Left renal cortex interstitium (tissue), 4 donors: ENCODE measurements around the gene PPM1L. TPM values are rescaled to one million over a fixed set of nuclear protein-coding genes. Genes with fewer than 3 reads are reported as not detected.

Source experiments
- polyA plus RNA-seq, 4 donors: library from polyadenylated mRNA; unstranded; fragments of 120-200 nt; gene quantifications; one replicate each; pipeline ENCODE4 v1.2.1, GENCODE V29; 2013; ENCODE audit not compliant: insufficient read length in 4 of 4

The PPM1L gene
- polyA plus RNA-seq, 4 donors: 6.5 to 9.2 (median 7.4) TPM

Other genes starting within 250 kb of the PPM1L start
- 10 to 100 TPM; 69.1 to 84.1 (median 72.8) TPM for gene KPNA4, start 190.7 kb upstream of the PPM1L start, polyA plus RNA-seq
- under 1 TPM in 2 of 4 donors, not detected in 2; 0.23 to 0.24 TPM for gene ARL14, start 79.1 kb upstream of the PPM1L start, polyA plus RNA-seq